Sciatic nerve (tissue), 2 donors: Measurements from ENCODE around the gene CLSTN2. TPM values are rescaled to one million over a fixed set of nuclear protein-coding genes. Genes with fewer than 3 reads are reported as not detected.

Experiments used
- ATAC-seq: fragments of 200-7000 bp; cut with Tn5 transposase; one replicate; pipeline ENCODE4 v1.9.1; 2020; ENCODE audit warnings: mild to moderate bottlenecking, moderate library complexity
- DNase-seq: peaks from one replicate; pipeline ENCODE4 v3.0.0-alpha.2; 2020; ENCODE audit warnings: low spot score
- intact Hi-C: fragments of 100-400 bp; cut with DNase I; formaldehyde crosslinking; loops from one replicate; pipeline ENCODE4 v1.14.2; 2022
- total RNA-seq: library from RNA; stranded (reverse); fragmentation: NEBNext Ultra II Directional; extraction: Animal tissue kit (Norgen Biotek cat#: 25700); gene quantifications from one replicate; pipeline ENCODE4 v1.2.1, GENCODE V29; 2021
- donor health status: DM: no; HTN: no; CAD: no.
- donor health status: DM: no; HTN: no; CAD: no.

Gene CLSTN2
- total RNA-seq, 1 donor from 2014 or later = 5.1 TPM

DNA sequence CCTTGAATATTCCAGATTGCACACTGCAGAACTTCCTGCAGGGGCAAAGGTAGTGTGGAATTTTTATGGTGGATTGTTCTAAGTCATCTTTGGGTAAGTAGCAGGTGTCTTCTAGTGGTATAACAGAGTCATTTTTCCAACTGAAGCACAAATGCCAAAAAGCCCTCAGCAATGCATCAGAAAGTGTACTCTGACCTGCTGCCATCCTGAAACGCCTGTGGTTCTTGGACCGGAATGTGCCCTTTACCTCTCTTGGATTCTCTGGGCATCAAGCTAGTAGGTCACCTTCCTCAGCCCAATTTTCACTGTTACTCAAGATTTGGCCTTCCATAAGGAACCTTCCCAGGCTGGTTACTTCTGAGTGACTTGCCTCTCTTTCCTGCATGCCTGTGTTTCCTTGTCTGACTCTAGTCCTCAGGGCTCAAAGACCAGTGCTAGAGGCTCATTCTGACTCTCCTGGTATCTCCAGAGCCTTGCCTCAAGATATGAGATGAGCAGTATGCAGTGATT, 4.8 kb downstream of the CLSTN2 start:
- intact Hi-C loops = no loop called here
- ATAC-seq (no peak), DNase-seq (no peak)

- intact Hi-C loops = no loop called here
- ATAC-seq (no peak), DNase-seq (no peak)
These were observed 5.6 kb downstream of the CLSTN2 start for GRCh38 chr3:139940622-139941021.

- intact Hi-C loops = no loop called here
- ATAC-seq = no peak
- no peak for DNase-seq
These were observed 6.6 kb downstream of the CLSTN2 start for GRCh38 chr3:139941580-139941979.

GRCh38 chr3:139944256-139944910, 9.4 kb downstream of the CLSTN2 start:
- intact Hi-C loops = no loop called here
- ATAC-seq (no peak), DNase-seq (no peak)

- ATAC-seq = no peak
- intact Hi-C loops = no loop called here
- DNase-seq = no peak
These were observed 10.4 kb downstream of the CLSTN2 start for GRCh38 chr3:139945386-139945785.

GRCh38 chr3:139945942-139946341, 11.0 kb downstream of the CLSTN2 start:
- DNase-seq (no peak), ATAC-seq (no peak)
- intact Hi-C loops = no loop called here

DNA sequence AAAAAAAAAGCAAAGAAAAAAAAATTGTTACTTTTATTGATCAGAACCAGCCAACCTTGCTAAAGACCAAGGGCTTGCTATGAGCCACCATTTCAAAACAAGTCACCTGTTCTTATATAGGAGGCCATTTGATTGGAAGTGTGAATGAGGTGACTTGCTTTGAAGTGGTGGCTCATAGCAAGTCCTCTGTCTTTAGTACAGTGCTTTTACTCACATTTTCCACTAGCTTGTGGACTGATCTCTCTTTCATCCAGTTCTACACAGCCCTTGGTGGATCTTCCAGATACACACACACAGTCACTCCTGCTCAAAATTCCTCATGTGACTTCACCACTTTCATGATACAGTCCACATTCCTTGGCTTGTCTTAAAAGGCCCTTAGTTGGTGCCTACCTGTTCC, 13.5 kb downstream of the CLSTN2 start:
- ATAC-seq (no peak), DNase-seq (no peak)
- intact Hi-C loops = no loop called here

GRCh38 chr3:139948898-139949297, 13.9 kb downstream of the CLSTN2 start:
- ATAC-seq = no peak
- no peak for DNase-seq
- intact Hi-C loops = no loop called here

- ATAC-seq (no peak), DNase-seq (no peak)
- intact Hi-C loops = no loop called here
These were observed 18.3 kb downstream of the CLSTN2 start for GRCh38 chr3:139953131-139953910.

GRCh38 chr3:139954146-139954860, 19.3 kb downstream of the CLSTN2 start:
- no peak for ATAC-seq
- intact Hi-C loops = no loop called here
- DNase-seq = no peak

DNA sequence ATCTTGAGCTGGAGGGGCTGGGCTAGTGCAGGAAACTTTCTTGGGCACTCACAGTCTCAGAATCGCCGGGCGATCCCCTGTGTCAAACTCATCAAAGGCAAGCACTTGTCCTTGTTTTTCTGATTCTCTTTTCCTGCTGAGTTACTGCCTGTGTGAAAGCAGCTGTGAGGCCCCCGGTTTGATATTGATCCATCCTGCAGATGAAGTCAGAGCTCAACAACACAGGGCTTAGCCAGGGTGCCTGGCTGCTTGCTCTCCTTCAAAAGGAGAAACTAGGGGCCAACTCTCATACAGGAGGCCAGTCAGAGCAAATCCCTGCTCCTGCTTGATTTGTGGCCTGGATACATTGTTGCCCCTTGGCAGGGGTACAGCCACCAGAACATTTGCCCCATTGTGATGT, 22.9 kb downstream of the CLSTN2 start:
- DNase-seq = no peak
- intact Hi-C loops = no loop called here
- ATAC-seq = no peak

DNA sequence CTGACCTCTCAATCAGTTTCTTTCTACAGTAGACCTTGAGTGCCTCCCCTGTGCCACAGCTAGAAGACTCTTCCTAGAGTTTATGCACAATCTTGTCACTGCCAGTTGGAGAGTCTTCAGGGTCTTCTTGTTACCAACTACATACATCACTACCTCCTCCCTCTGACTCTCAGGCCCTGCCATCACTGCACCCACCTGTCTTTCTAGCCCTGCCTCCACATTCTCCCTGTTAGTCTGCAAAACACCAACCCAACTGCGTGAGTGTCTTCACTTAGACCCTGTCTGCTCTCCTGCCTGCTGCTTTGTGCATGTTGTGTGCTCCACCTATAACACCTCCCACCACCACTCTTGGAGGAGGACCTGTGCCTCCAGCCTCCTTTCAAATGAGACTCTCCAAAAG, 34.4 kb downstream of the CLSTN2 start:
- intact Hi-C loops = no loop called here
- no peak for ATAC-seq
- DNase-seq = no peak

GRCh38 chr3:139970526-139970925, 35.5 kb downstream of the CLSTN2 start:
- ATAC-seq = no peak
- no peak for DNase-seq
- intact Hi-C loops = no loop called here

GRCh38 chr3:139974809-139975425, 39.9 kb downstream of the CLSTN2 start:
- ATAC-seq = no peak
- intact Hi-C loops = no loop called here

DNA sequence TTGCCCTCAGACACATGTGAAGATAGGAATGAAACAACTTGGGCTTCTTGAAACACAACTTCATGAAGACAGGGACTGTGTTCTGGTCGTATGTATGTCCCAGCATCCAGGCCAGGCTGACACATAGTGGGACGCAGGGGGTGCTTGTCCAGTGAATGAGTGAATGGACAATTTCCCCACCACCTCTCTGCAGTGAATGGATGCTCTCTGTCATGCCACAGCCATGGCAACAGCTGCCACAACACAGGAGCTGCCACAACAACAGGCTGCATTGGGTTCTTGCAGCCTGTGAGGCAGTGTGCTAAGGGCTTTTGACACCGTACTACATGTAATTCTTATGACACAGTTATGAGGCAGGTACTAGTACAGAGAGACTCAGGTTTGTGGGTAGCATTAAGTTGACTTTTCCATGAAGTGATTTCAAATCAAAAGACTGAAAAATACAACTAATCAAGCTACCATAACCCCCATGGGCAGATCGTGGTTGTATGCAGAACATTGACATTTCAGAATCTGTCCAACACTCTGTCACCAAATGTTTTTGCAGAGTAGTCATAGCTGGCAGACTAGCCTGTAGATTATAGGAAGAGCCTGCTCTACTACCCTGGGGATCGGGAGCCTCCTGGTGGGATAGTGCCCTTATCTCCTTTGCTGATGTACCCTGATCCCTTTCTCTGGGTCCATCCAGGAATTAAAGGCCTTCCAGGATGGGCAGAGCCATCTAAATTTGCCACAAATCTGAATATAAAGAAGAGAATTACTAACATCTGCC, 40.8 kb downstream of the CLSTN2 start:
- no peak for ATAC-seq
- intact Hi-C loops = no loop called here
- DNase-seq = no peak

More at GRCh38 chr3:139974809-139975425, 39.9 kb downstream of the CLSTN2 start:
- no peak for DNase-seq

DNA sequence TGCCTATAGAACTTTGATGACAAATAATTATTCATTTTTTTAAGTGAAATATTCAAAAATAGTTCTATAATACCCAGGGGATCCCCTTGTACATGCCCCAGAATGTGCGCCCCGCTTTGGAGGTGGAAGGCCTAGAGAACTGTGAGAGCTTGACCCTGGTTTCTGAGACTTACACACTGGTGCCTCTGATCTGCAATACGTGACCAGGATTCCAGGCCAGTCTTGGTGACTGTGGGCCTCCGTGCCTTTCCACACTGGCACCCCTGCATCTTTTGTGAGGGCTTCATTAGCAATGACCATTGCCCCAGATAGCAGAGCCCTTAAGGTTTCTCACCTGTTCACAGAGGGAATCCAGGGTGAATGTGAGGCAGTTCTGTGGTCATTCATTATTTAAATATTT, 44.0 kb downstream of the CLSTN2 start:
- no peak for ATAC-seq
- intact Hi-C loops = no loop called here
- DNase-seq = no peak

GRCh38 chr3:139979991-139980390, 45.0 kb downstream of the CLSTN2 start:
- ATAC-seq = no peak

DNA sequence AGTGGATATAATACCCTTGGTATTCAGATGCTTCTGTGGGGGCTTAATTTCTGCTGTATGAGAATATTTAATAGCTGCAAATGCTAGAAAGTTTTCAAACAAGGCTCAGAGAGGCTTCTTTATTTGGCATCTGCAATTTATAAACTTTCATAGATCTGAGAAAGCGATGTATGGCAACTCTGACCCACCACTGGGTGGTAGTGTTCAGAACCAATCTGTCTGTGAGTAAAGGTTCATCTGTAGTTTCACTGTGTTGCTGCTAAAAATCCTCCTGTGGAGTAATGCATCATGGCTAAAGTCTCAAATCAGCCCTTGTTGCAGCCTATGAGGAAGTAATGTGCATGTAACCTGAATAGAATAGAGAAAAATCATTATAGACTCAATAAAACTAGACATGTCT, 47.4 kb downstream of the CLSTN2 start:
- intact Hi-C loops = no loop called here
- DNase-seq (no peak), ATAC-seq (no peak)

More at GRCh38 chr3:139979991-139980390, 45.0 kb downstream of the CLSTN2 start:
- intact Hi-C loops = no loop called here
- no peak for DNase-seq

DNA sequence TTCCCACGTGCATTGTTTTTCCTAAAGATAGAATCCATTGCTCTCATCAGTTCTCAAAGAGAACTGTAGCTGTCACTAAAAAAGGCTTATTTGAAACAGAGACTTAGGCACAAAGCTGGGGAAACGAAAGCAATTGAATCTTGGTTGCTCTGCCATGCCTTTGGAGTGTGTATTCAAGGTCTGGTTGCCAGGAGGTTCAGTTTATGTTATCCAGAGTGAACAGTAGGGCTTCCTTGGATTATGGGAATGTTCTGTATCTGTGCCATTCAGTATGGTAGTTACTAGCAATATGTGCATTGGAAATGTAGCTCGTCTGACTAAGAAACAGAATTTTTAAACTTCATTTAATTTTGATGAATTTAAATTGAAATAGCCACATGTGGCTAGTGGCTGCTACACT, 50.6 kb downstream of the CLSTN2 start:
- no peak for DNase-seq
- ATAC-seq = no peak
- intact Hi-C loops = no loop called here
